Brain pericyte (primary cell): Measurements from ENCODE around the gene CATSPER4.

Source experiments
- DNase-seq: peaks from one replicate; pipeline ENCODE4 v3.0.0-alpha.2; 2012; ENCODE audit warnings: low read depth, low spot score

Gene CATSPER4

DNA sequence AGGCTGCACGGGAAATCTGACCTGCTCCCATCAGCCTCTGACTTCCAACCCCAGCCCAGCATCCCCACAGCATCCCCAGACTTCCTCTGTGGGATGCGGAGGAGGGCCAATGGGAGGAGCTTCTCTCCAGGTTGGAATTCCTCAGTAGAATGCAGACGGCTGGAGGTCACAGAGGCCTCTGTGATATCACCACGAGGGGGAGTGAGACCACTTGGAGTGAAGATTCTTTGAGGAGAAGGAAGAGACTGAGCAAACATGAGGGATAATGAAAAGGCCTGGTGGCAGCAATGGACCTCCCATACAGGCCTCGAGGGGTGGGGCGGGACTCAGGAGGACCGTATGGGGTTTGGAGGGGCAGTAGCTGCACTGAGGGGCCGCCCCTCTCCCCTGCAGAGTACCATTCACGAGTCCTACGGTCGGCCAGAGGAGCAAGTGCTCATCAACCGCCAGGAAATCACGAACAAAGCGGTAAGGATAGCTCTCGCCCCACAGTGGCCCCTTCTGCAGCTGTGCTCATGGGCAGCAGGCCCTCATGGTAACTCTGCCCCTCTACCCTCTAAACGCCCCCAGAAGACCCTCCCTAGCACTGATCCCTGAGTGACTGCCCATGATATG lies at the start of gene CATSPER4:
Gene CATSPER4 (plus strand): TSS at position 230 of the 615 bp plus-strand sequence. CDS start 26 bp downstream, at position 256.
- no peak for DNase-seq

DNA sequence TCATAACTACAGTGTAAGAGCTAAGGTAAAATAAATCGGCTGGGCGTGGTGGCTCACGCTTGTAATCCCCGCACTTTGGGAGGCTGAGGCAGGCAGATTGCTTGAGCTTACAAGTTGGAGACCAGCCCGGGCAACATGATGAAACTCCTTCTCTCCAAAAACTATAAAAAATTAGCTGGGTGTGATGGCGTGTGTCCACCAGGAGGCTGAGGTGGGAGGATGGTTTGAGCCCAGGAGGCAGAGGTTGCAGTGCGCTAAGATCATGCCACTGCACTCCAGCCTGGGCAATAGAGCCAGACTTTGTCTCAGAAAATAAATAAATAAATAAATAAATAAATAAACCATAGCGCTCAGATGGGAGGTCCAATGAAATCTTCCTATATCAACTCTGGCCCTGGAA lies 48.2 kb upstream of the CATSPER4 start:
- no peak for DNase-seq

DNA sequence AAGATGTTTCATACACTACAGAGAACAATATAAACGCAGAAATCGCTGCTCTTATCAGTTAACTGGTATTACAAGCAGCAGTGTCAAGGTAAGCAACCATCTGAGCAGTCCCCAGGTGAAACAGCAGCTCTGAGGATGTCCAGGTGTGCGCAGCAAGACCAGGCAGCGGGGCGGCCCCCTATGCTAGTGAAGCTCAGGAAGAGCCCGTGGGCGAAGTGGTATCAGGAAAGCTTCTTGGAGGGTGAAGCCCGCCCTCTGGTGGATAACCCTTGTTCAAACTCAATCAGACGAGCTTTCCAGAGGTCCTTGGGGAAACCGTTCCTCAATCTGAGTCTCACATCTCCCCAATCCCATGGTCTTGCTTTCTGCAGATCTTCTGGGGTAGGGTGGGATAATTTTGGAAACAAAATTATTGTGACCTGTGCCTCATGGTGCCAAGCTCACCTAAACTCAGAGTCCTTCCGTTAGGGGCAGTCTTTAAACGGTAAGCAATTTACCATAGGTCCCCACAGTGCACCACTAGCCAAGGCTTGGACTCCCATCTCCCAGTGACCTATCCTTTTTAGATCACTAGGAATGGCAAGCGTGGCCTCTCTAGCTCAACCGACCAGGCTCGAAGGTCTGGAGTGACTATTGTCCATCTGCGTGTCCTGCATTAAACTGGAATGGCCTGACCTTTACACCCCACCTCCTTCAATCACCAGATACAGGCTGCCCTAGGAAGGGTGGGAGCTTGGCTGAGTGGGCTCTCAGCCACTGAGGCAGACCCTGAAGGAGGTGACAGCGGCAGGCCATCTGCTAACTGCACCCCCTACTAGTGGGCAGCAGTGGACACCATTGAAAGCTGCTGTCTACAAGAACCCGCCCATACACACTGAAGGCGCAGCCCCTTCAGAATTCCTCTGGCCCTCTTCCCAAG lies 45.1 kb upstream of the CATSPER4 start:
- no peak for DNase-seq

DNA sequence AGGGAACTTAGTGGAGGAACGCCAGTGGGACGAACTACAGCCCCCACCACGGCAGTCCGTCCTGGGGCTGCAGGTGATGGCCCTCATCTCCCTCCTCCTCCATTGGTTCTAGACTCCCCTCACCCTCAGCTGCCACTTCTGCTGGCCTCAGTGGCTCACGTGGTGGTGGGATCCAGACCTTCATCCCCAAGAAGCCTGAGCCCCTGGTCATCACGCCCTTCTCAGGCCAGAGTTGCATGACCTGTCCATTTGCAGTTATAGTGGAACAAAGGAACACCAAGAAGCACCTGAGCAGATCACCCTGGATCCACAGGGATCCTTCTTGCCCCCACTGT lies 44.5 kb upstream of the CATSPER4 start:
- DNase-seq, result no peak

DNA sequence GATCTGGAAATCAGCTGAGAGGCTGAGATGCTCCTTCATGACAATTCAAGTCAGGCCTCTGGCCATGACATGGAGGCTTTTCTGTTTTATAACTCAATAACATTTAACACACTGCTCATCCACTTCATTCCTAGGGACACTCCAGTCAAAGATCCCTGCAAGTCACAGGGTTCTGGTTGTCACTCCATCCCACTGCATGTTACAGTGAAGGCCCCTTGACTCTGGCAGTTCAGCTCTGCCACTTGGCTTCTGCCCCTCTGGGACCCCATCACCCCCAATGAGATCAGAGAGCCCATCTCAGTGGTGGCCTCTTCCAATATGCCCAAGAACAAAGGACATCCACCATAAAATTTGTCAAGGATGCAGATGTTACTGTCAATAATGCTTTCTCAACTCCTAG lies 41.5 kb upstream of the CATSPER4 start:
- DNase-seq, result no peak

DNA sequence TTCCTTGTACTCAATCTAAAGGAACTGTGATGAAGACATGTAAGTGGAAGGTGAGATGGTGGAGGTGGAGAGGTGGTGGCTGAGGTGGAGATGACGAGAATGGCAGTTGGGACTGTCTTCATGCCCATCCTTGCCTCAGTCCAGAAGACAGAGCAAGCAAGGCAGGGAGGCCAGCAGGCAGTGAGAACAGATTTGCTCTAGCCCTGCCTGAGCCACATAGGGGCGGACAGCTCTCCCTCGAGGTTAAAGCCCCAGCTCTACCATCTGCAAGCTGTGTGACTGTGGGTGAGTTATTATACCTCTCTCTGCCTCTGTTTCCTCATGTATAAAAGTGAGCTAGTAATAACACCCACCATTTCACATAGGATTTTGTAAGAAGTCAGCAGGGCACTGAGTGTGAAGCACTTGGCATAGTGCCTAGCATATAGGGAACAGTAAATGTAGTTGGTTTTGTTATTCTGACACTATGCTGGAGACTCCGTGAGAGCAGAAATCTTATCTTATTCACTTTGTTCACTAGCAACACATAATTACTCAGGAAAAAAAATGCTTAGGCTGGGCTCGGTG lies 36.4 kb upstream of the CATSPER4 start:
- DNase-seq, result no peak

DNA sequence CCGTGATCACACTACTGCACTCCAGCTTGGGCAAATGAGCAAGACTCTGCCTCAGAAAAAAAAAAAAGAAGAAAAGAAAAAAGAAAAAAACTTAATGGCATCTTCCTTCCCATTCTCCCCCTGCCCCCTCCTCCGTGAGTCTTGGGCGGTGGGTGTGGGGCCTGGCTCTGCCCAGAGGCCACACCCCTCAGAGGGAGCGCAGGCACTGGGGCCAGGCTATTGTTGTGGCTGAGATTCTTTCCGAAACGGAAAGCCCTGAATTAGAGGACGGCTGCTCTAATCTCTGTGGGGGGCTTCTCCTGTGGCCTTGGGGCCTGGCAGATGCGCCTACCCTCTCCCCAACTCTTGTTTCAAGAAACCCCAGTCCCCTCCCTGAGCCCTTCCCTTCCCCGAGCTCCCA lies 35.7 kb upstream of the CATSPER4 start:
- no peak for DNase-seq

DNA sequence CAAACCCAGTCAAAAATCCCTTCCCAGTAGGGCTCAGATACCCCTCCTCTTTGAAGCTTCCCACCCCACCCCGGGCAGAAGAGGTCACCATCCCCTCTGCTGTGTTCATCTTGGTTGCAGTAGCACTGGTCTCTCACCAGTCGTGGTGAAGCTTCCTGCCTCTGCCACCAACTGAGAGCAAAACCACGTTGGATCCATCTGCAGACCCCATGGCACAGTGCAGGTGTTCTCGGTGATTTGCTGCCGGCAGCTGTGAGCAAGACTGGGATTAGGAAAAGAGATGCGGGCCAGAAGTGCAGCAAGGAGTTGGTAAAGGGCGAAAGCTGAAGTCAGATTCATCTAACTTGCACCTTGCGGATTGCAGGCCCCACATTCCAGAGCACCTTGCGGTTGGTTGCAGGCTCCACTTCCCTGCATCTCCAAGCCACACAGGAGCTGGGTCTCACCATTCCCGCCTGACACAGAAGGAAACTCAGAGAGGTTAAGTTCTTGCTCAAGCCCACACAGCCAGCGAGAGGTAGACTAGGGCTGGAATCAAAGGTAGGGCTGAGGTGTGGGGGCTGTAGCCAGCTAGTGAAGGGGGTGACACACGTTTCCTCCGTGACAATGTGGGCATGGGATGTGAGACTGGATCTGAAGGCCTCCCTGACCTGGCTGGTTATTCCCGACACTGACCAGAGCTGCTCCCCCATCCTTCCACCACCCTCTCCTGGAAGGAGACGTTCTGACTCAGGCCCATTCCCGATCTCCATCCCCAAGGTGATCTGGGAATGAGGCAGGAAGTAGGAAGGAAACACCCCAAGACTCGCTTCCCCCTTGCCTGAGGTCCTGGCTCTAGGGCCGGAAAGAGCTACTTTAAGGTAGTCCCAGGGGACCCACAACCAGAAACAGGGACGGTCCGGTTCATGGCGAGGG lies 34.8 kb upstream of the CATSPER4 start:
- DNase-seq, result no peak

DNA sequence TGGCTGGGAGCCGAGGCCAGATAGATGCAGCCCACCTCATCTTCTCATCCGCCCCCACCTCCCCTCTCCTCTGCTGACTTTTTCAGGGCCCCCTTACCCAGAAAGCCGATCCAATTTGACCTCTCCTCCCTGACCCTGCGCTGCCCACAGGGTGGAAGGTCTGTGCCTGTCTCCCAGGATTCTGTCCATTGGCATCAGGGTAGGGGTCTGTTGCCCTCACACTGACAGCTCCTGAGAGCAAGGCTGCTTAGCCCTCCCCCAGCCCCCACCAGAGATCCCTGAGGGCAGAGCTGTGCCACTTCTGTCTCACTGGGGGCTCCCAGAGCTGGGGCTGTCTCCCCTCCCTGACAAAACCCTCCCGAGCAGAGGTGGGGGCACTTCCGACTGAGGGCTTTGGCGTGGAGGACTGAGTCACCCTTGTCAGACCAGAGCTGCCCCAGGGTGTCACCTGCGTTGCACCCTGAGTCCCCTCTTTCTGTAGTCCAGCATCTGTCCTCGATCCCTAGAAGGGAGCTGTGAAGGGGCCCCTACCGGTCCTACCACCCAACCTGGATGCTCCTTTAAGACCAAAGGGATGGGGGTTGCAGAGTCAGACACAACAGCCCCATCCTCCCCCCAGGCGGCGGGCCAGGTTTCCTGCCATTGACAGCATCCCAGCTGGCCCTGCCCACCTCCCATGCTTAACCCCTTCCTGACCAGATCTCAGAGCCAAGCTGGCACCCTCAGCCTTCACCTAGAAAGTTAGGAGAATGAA lies 33.9 kb upstream of the CATSPER4 start:
- no peak for DNase-seq

DNA sequence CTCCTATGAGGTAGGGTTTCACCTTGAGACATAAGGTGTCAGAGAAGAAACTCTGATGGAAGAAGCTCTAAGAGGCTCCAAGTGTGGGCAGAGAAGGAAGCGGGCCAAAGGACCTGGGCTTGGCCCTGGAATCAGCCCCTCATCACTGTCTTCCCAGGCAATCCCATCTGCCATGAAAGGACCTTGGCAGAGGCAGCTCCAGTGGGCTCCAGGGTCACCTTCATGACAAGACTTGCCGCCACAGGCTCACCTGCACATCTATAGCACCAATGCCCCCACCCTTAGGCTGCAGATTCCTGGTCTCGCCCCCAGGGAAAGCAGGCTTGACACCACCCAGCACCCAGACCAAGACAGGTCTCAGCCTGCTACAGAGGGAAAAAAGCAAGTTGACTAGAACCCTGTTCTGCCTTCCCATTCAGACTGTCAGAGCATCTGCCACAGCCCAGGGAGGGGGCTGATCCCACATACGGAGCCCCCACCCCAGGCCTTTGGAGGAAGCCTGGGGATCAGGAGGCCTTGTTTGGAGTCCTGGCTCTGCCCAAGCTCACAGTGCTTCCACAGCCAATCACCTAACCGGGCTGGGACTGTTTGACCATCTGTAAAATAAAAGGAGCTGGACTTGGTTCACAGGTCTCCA lies 32.0 kb upstream of the CATSPER4 start:
- DNase-seq, result no peak

DNA sequence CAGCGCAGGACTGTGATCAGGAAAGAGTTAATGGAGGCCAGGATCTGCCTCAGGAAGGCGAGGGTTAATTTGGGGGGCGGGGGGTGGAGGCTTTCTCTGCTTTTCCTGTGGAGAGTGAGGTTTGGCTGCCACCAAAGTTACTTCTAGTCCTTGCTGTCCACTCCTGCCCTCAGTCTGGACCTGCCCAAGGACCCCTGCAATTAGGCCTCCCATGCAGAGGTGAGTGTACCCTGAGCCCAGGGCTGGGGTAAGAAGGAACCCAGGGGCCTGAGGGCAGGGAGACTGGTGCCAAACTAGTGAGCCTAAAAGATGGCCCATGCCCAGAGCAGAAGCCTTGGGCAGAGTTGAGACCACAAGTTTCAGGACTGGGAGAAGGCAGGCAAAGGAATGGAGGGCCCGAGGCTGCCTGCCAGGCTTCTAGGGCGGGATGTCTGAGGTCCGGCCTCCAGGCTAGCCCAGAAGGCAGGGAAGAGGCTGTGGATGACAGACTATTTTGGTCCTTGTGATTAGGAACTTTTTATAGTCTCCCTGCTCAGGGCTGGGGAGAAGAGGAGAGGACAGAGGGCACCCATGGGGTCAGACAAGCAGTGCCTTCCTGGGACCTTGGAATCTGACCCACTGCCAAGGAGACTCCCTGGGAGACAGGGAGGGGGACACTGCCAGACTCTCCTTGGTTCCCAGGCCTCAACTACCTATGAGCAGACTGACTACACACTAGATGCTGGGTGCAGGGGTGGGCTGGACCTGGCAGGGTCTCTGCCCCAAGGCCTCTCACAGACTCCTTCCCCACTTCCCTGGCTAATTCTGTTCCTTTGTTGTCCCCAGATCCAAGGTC lies 31.3 kb upstream of the CATSPER4 start, which contains the start of gene FAM110D:
Gene FAM110D (plus strand): TSS at position 172 of the 835 bp plus-strand sequence. CDS start 2,213 bp downstream, outside the sequence.
- DNase-seq, result no peak

DNA sequence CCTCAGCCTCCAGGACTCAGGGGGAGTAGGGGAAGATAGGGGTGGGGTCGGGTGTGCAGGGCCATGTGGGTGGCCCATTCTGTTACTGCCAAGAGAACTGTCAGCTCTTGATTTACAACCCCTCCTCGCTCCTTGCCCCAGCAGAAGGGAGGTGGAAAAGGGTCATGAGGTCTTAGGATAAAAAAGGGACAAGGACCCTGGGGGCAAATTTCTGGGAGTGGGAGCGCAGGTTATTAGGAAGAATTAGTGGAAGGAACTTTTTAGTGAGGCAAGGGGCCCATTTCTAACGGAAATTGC lies 30.7 kb upstream of the CATSPER4 start:
- DNase-seq, result no peak

DNA sequence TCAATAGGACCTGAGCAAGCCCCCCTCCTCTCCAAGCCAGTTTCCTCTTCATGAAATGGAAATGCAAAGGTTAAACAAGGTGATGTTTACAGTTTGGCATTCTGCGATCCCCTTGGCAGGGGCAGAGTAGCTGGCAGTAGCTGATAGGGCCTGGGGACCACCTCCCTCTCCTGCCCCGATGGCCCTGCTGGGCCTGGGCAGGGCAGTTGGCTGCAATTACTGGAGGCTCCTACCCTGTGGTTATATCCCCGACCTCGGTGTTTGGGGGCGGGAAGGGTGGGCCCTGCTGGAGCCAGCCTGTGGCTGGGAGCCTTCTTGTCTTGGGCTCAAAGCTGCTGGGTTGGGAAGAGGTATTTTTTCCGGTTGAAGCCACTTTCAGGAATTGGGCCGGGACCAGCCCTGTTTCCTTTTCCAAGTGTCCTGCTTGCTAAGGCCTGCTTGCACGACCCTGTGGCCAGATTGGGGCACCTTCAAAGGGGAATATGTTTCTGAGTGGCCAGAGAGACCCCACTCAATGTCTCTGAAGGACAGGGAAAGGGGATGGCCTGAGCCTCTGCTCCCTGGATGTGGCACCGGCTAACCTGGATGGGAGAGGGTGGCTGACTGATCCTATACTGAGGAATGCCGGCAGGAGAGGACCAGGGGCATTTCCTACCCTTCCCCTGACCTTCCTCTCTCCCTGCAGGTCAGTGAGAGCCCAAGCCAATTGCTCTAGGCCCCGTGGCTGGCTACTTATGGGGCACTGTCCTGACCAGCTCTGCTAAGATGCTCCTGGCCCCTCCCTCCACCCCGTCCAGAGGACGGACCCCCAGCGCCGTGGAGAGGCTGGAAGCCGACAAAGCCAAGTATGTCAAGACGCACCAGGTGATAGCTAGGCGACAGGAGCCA lies 29.6 kb upstream of the CATSPER4 start:
- no peak for DNase-seq

DNA sequence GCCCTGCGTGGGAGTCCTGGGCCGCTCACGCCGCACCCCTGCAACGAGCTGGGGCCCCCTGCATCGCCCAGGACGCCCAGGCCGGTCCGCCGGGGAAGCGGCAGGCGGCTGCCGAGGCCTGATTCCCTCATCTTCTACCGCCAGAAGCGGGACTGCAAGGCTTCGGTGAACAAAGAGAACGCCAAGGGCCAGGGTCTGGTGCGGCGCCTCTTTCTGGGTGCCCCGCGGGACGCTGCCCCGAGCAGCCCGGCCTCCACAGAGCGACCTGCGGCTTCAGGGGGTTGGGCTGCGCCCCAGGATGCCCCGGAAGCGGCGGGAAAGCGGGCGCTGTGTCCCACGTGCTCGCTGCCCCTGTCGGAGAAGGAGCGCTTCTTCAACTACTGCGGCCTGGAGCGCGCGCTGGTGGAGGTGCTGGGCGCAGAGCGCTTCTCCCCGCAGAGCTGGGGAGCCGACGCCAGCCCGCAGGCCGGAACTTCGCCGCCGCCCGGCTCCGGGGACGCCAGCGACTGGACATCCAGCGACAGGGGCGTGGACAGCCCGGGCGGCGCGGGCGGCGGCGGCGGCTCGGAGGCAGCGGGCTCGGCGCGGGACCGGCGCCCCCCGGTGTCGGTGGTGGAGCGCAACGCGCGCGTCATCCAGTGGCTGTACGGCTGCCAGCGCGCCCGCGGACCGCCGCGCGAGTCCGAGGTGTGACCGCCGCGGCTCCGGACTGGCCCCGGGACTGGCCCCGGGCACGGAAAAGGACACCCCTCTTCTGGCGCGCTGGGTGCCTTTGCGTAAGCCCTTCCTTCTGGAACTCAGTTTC lies 28.8 kb upstream of the CATSPER4 start:
- DNase-seq, result no peak

DNA sequence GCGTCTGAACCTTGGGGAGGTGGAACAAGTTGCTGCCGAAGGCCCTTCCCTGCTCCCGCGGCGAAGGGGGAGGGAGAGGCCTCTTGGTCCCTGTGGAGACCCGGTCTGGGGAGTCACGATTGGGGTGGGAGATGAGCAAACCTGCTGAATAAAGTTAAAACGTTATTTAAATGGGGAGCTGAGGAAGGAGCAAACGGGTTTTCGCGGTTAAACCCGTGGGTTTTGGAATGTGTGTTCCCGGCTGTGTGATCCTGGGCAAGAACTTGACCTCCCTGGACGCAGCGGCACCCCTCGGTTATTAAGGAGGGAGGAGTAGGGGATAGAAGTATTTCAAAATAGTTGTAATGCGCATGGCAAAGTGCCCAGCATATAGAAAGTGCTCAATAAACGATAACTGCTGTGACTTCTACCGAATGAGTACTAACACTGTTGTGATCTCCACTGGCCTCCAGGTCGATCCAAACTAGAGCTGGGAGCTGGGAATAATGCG lies 28.1 kb upstream of the CATSPER4 start:
- DNase-seq, result no peak

DNA sequence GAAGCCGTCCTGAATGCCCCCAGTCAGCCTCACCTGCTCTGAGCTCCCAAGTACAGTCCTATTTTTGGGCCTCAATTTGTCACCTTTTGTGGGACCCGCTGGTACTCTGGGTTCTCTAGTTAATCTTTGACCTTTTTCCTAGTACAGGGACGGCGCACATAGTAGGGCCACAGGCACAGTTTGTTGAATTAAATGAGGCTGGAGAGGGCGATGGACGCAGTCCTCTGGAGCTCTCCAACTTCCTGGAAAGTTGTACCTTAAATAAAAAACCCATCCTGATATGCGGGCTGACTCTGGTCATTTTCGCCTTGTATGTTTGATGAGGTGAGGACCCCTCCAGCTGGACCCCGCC lies 26.7 kb upstream of the CATSPER4 start:
- DNase-seq, result no peak

DNA sequence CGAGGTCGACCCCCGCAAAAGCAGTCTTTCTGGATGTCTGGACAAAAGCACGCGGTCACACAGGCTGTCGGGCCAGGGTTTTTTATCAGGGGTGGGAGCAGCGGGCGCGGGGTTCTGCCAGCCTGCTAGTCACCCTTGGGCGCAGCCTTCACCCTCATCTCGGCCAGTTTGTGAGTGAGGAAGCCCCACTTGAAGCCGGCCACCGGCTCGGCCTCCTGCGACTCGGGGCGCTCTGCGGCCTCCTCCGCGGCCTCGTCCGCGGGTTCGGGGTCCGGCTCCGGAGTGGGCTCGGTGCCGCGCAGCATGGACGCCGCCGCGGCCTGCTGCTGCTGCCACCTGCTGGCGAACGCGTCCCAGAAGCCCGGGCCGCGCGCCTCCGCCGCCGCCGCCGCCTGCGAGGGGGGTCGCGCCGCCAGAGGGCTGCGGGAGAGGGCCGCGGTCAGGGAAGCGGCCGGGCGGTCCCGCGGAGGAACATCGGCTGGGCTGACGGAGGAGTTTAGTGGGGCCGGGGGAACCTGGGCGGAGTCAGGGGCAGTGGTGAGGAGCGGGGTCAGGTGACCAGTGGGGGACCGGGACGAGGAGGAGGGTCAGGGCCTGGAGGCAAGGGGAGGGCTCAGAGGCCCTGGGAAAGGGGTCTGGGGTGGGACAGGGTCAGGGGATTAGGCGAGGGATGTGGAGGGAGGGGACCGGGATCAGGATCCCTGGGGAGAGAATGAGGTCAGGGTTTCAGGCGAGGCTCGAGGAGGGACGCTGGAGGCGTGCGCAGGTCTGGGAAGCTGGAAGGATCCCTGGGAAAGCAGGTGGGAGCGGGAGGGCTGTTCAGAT lies 26.2 kb upstream of the CATSPER4 start:
- DNase-seq, result no peak
